ENCODE data around the gene KAZN. TPM values are rescaled to one million over a fixed set of nuclear protein-coding genes. Genes with fewer than 3 reads are reported as not detected.

The KAZN gene
- total RNA-seq, 1 experiment from 2014 or later, result 15.6 TPM

GRCh38 chr1:15094056-15094455, 495.6 kb downstream of the KAZN start:
- CTCF ChIA-PET, result interaction anchor here (0.6 kb wide), 1 partner anchor 528 kb away, joined by 8 read pairs; no protein-coding TSS in a partner anchor
- no peak overlapping the region for H2AFZ ChIP-seq
- no peak for DNase-seq
- no peaks in the 10 kb centered on the region for H3K36me3 ChIP-seq (ENCODE audit: low read depth)
- no peak overlapping the region for H3K4me2 ChIP-seq
- no peak for TF ChIP-seq EZH2 (IDR thresholded peaks at IDR 0.05; ENCODE audit: low read depth)
- TF ChIP-seq CTCF (conservative IDR thresholded peaks at IDR 0.05), result no peak
- H3K4me3 ChIP-seq, result no peak overlapping the region
- H3K27ac ChIP-seq, result no peak overlapping the region
- H3K27me3 ChIP-seq (ENCODE audit: insufficient read depth, low read depth), result no peaks in the 10 kb centered on the region
- H3K9me3 ChIP-seq (ENCODE audit: insufficient read depth, low read depth), result no peaks in the 10 kb centered on the region
- BruUV-seq (replicated peaks), result no TSS peak
- H3K79me2 ChIP-seq (ENCODE audit: low read depth), result no peaks in the 10 kb centered on the region
- POLR2A ChIA-PET (ENCODE audit: unreplicated experiment), result no interaction called here
- H3K4me1 ChIP-seq (replicated peaks; ENCODE audit: insufficient read depth), result peaks cover 21% of the 10 kb centered on the region
- H4K20me1 ChIP-seq (ENCODE audit: insufficient read depth), result no peaks in the 10 kb centered on the region
- no peaks in the 10 kb centered on the region; the same call in 1 of the 2 replicates for H3F3A ChIP-seq (ENCODE audit: insufficient read depth, low read depth)
- H3K9me2 ChIP-seq (ENCODE audit: insufficient read depth), result no peaks in the 10 kb centered on the region
- intact Hi-C loops (cut with micrococcal nuclease; ENCODE audit: unreplicated experiment), result no loop called here

GRCh38 chr1:15094719-15095495, 496.4 kb downstream of the KAZN start:
- intact Hi-C loops (cut with micrococcal nuclease; ENCODE audit: unreplicated experiment), result no loop called here
- H3K27ac ChIP-seq, result no peak overlapping the region
- CTCF ChIA-PET, result no interaction called here
- H3K9me3 ChIP-seq (ENCODE audit: insufficient read depth, low read depth), result no peaks in the 10 kb centered on the region
- H3K79me2 ChIP-seq (ENCODE audit: low read depth), result no peaks in the 10 kb centered on the region
- H3F3A ChIP-seq (ENCODE audit: insufficient read depth, low read depth), result no peaks in the 10 kb centered on the region; the same call in 1 of the 2 replicates
- no TSS peak for BruUV-seq (replicated peaks)
- POLR2A ChIA-PET (ENCODE audit: unreplicated experiment), result no interaction called here
- no peak overlapping the region for H2AFZ ChIP-seq
- H3K36me3 ChIP-seq (ENCODE audit: low read depth), result no peaks in the 10 kb centered on the region
- no peak overlapping the region for H3K4me3 ChIP-seq
- no peaks in the 10 kb centered on the region for H4K20me1 ChIP-seq (ENCODE audit: insufficient read depth)
- H3K9me2 ChIP-seq (ENCODE audit: insufficient read depth), result no peaks in the 10 kb centered on the region
- H3K4me1 ChIP-seq (replicated peaks; ENCODE audit: insufficient read depth), result peaks cover 13% of the 10 kb centered on the region
- no peak overlapping the region for H3K4me2 ChIP-seq
- no peak for TF ChIP-seq CTCF (conservative IDR thresholded peaks at IDR 0.05)
- TF ChIP-seq EZH2 (IDR thresholded peaks at IDR 0.05; ENCODE audit: low read depth), result no peak
- H3K27me3 ChIP-seq (ENCODE audit: insufficient read depth, low read depth), result no peaks in the 10 kb centered on the region
- DNase-seq, result no peak

- no peaks in the 10 kb centered on the region for H3F3A ChIP-seq (ENCODE audit: insufficient read depth, low read depth)
- no peaks in the 10 kb centered on the region for H3K9me3 ChIP-seq (ENCODE audit: insufficient read depth, low read depth)
- H3K4me3 ChIP-seq, result no peak overlapping the region
- H3K79me2 ChIP-seq (ENCODE audit: low read depth), result no peaks in the 10 kb centered on the region
- H3K27me3 ChIP-seq (ENCODE audit: insufficient read depth, low read depth), result no peaks in the 10 kb centered on the region
- POLR2A ChIA-PET (ENCODE audit: unreplicated experiment), result no interaction called here
- no peaks in the 10 kb centered on the region for H3K9me2 ChIP-seq (ENCODE audit: insufficient read depth)
- H3K27ac ChIP-seq, result no peak overlapping the region
- CTCF ChIA-PET, result no interaction called here
- no peak overlapping the region for H3K4me2 ChIP-seq
- no peaks in the 10 kb centered on the region for H4K20me1 ChIP-seq (ENCODE audit: insufficient read depth)
- DNase-seq, result no peak
- peaks cover 7% of the 10 kb centered on the region for H3K4me1 ChIP-seq (replicated peaks; ENCODE audit: insufficient read depth)
- no peak overlapping the region for H2AFZ ChIP-seq
- no peaks in the 10 kb centered on the region for H3K36me3 ChIP-seq (ENCODE audit: low read depth)
- intact Hi-C loops (cut with micrococcal nuclease; ENCODE audit: unreplicated experiment), result no loop called here
- no TSS peak for BruUV-seq (replicated peaks)
- TF ChIP-seq CTCF (conservative IDR thresholded peaks at IDR 0.05) (no peak), EZH2 (IDR thresholded peaks at IDR 0.05; ENCODE audit: low read depth) (no peak)
Measured at GRCh38 chr1:15095496-15095875, 497.0 kb downstream of the KAZN start.
